GM12872 (cell line): ENCODE measurements around the gene SOX9.

Source experiments
- CTCF ChIP-seq: IDR thresholded peaks from 3 replicates; pipeline ENCODE4 v1.5.1; 2011; ENCODE audit warnings: low read depth, mild to moderate bottlenecking, low read length, moderate library complexity; ENCODE audit not compliant: insufficient read depth

Gene SOX9

GRCh38 chr17:72152387-72152929, 31.6 kb downstream of the SOX9 start:
- no peak for TF ChIP-seq CTCF

- TF ChIP-seq CTCF: no peak
Observed at GRCh38 chr17:72158895-72159885, 38.4 kb downstream of the SOX9 start.

GRCh38 chr17:72162569-72162968, 41.7 kb downstream of the SOX9 start:
- TF ChIP-seq CTCF: no peak

- no peak for TF ChIP-seq CTCF
Observed at GRCh38 chr17:72163474-72163873, 42.7 kb downstream of the SOX9 start.

- no peak for TF ChIP-seq CTCF
Observed at GRCh38 chr17:72164158-72164739, 43.4 kb downstream of the SOX9 start.

GRCh38 chr17:72165192-72165866, 44.5 kb downstream of the SOX9 start:
- no peak for TF ChIP-seq CTCF

- TF ChIP-seq CTCF: no peak
Observed at GRCh38 chr17:72165867-72166439, 45.1 kb downstream of the SOX9 start.
